Heart left ventricle (tissue), 16 donors: Measurements from ENCODE around the gene CTBP1. TPM values are rescaled to one million over a fixed set of nuclear protein-coding genes. Genes with fewer than 3 reads are reported as not detected.

Source experiments
- ATAC-seq, 4 donors: fragments of 200-7000 bp; cut with Tn5 transposase; one replicate each; pipeline ENCODE4 v1.9.1; 2020 to 2022; ENCODE audit warnings: moderate library complexity in 4 of 4, mild to moderate bottlenecking in 3 of 4, moderate number of reproducible peaks in 1 of 4
- DNase-seq, 5 donors: peaks; one replicate each; pipeline ENCODE4 v3.0.0-alpha.2; 2020
- H3K27ac ChIP-seq, 12 donors: fragments of 200-600 bp; sonication (generic) in 4 of 12; one replicate each; pipeline versions ENCODE4 v1.5.0 to v1.8.0; 2016 to 2022; ENCODE audit warnings: mild to moderate bottlenecking in 2 of 12
- H3K27me3 ChIP-seq, 9 donors: fragments of 200-600 bp; sonication (generic) in 2 of 9; one replicate each; pipeline versions ENCODE4 v1.5.1 to v1.8.0; 2016 to 2022; ENCODE audit warnings: mild to moderate bottlenecking in 3 of 9
- H3K36me3 ChIP-seq, 9 donors: fragments of 200-600 bp; sonication (generic) in 2 of 9; one replicate each; pipeline versions ENCODE4 v1.5.0 to v1.8.0; 2018 to 2022; ENCODE audit warnings: mild to moderate bottlenecking in 2 of 9
- H3K4me1 ChIP-seq, 12 donors: fragments of 200-600 bp; sonication (generic) in 4 of 12; one replicate each; pipeline versions ENCODE4 v1.5.0 to v1.8.0; 2016 to 2022; ENCODE audit warnings: mild to moderate bottlenecking in 3 of 12
- H3K4me3 ChIP-seq, 12 donors: fragments of 200-600 bp; sonication (generic) in 4 of 12; one replicate each; pipeline versions ENCODE4 v1.5.0 to v1.8.0; 2017 to 2022; ENCODE audit warnings: mild to moderate bottlenecking in 9 of 12, moderate library complexity in 4 of 12
- H3K9me3 ChIP-seq, 12 donors: fragments of 200-600 bp; sonication (generic) in 4 of 12; one replicate each; pipeline versions ENCODE4 v1.5.0 to v1.8.0; 2016 to 2022; ENCODE audit warnings: mild to moderate bottlenecking in 1 of 12
- CTCF ChIP-seq, 12 donors: fragments of 200-600 bp; sonication (generic) in 4 of 12; IDR thresholded peaks; one replicate each; pipeline versions ENCODE4 v1.5.0 to v1.8.0; 2018 to 2022; ENCODE audit warnings: antibody characterized with exemption in 12 of 12, mild to moderate bottlenecking in 5 of 12
- POLR2A ChIP-seq, 2 donors: fragments of 450-650 bp; IDR thresholded peaks; one replicate each; pipeline ENCODE4 v1.6.1; 2017; ENCODE audit warnings: antibody characterized with exemption in 2 of 2, mild to moderate bottlenecking in 2 of 2, moderate library complexity in 2 of 2
- WGBS, 4 donors: extraction: QIAGEN DNeasy Blood & Tissue Kit in 2 of 4; methylation state at CpG; one replicate each; pipeline versions ENCODE4 v1.1.5 to v1.1.7; 2013 to 2018; 5-methylcytosine and 5-hydroxymethylcytosine counted together
- intact Hi-C, 10 donors: fragments of 100-400 bp; cut with DNase I; formaldehyde crosslinking; loops; one replicate each; pipeline versions ENCODE4 v1.11.1 to v1.14.2; 2022
- polyA plus RNA-seq, 2 donors: library from polyadenylated mRNA; stranded (reverse); fragments of 200-250 nt; gene quantifications; one replicate each; pipeline ENCODE4 v1.2.3, GENCODE V29; 2013
- total RNA-seq, 9 donors: library from RNA; depleted of rRNA in 2 of 9; stranded (reverse); fragments of >200 nt in 2 of 9; fragmentation: NEBNext Ultra II Directional in 3 of 9; extraction: Animal tissue kit (Norgen Biotek cat#: 25700) in 3 of 9; gene quantifications; one replicate each; pipeline versions ENCODE4 v1.1.0 to v1.2.4, GENCODE V29; 2016 to 2023
- donor health status: ischemic (EF 13 %, LVEDD 7.1; RV severe dilation, severe dysfunction).
- donor health status: healthy with polysubstance abuse.
- donor health status: DM: no; HTN: yes; CAD: no.
- donor health status: DM: no; HTN: no; CAD: no.
- donor health status: ischemic (EF 25% LVEDD 6.9; RV normal size, moderate dysfunction).
- donor health status: ischemic (EF 25% LVEDD 5.7; RV mildly dilated, moderate dysfunction).
- donor health status: healthy.
- donor health status: DM: yes; HTN: yes; CAD: no.
- donor health status: ischemic (EF 35%, LVEDD 5.7; RV mildly dilated, moderate dysfunction).
- donor health status: nonischemic (EF 11% LVEDD 7.7; RV severe dilation, severe dysfunction).
- donor health status: DM: yes; HTN: yes; CAD: no.
- donor health status: PGD.
- donor health status: ischemic (EF 29% LVEDD 5.4; RV normal size, mild dysfunction).
- donor health status: nonischemic (EF 23%, LVEDD 6.1; RV moderate dilation, normal function).

CTBP1 gene
- total and polyA plus RNA-seq, 11 donors, result 92.0 to 165 (median 128) TPM

- Histone ChIP-seq H3K4me3 (peak overlapping the region in 1 of 12 donors; percentile 21), H3K27me3 (no peaks in the 10 kb centered on the region), H3K27ac (peak overlapping the region; percentile 47 to 90 (median 84)), H3K9me3 (no peaks in the 10 kb centered on the region), H3K4me1 (peaks cover 9 to 36% (median 31%) of the 10 kb centered on the region in 12 donors), H3K36me3 (no peaks in the 10 kb centered on the region)
- ATAC-seq (peak; percentile 62 to 74 (median 68)), DNase-seq (peak; percentile 10 to 64 (median 54))
- 34 to 57% (median 53%) methylated on average over 7 to 13 of the region's 13 CpGs for WGBS, 4 donors
- TF ChIP-seq CTCF (IDR thresholded peaks at IDR 0.05) (no peak), POLR2A (IDR thresholded peaks at IDR 0.05) (no peak)
- intact Hi-C loops, result loop anchor here in 1 of 10 donors (2.0 kb wide), 1 partner anchor 20 kb away; the partner anchor contains the start of gene SPON2
Observed at GRCh38 chr4:1192493-1193205, 56.3 kb downstream of the CTBP1 start.

- Histone ChIP-seq H3K4me3 (no peak overlapping the region), H3K4me1 (peaks cover 9 to 41% (median 31%) of the 10 kb centered on the region in 12 donors), H3K9me3 (no peaks in the 10 kb centered on the region), H3K27me3 (no peaks in the 10 kb centered on the region), H3K36me3 (no peaks in the 10 kb centered on the region), H3K27ac (peak overlapping the region; percentile 47 to 90 (median 84))
- no peak for TF ChIP-seq CTCF (IDR thresholded peaks at IDR 0.05)
- TF ChIP-seq POLR2A (IDR thresholded peaks at IDR 0.05), result no peak
- 18 to 28% (median 24%) methylated on average over 1 to 4 of the region's 4 CpGs for WGBS, 4 donors
- intact Hi-C loops, result loop anchor here in 1 of 10 donors (2.0 kb wide), 1 partner anchor 19 kb away; the partner anchor contains the start of gene SPON2
- DNase-seq (peak; percentile 83 to 93 (median 89)), ATAC-seq (peak; percentile 92 to 97 (median 96))
Observed at GRCh38 chr4:1192091-1192492, 56.8 kb downstream of the CTBP1 start.

GRCh38 chr4:1191621-1192020 lies 57.3 kb downstream of the CTBP1 start:
- Histone ChIP-seq H3K9me3 (no peaks in the 10 kb centered on the region), H3K27ac (peak overlapping the region in 11 of 12 donors; percentile 73 to 90 (median 85)), H3K27me3 (no peaks in the 10 kb centered on the region), H3K36me3 (no peaks in the 10 kb centered on the region), H3K4me3 (no peak overlapping the region), H3K4me1 (peaks cover 9 to 46% (median 32%) of the 10 kb centered on the region in 12 donors)
- 73 to 85% (median 74%) methylated on average over 5 of the region's 5 CpGs for WGBS, 4 donors
- intact Hi-C loops, result loop anchor here in 1 of 10 donors (2.0 kb wide), 1 partner anchor 19 kb away; the partner anchor contains the start of gene SPON2
- ATAC-seq (peak in 1 of 4 donors; percentile 2), DNase-seq (no peak)
- TF ChIP-seq POLR2A (IDR thresholded peaks at IDR 0.05), result no peak
- TF ChIP-seq CTCF (IDR thresholded peaks at IDR 0.05), result no peak

GRCh38 chr4:1187182-1187581 lies 61.7 kb downstream of the CTBP1 start:
- no peaks in the 10 kb centered on the region for H3K36me3 ChIP-seq
- no peaks in the 10 kb centered on the region for H3K27me3 ChIP-seq
- no peak for TF ChIP-seq CTCF (IDR thresholded peaks at IDR 0.05)
- TF ChIP-seq POLR2A (IDR thresholded peaks at IDR 0.05), result no peak
- peaks cover 0 to 5% (median 0%) of the 10 kb centered on the region in 12 donors for H3K9me3 ChIP-seq
- H3K4me1 ChIP-seq, result peaks cover 0 to 52% (median 10%) of the 10 kb centered on the region in 12 donors
- H3K27ac ChIP-seq, result peak overlapping the region in 3 of 12 donors; percentile 13 to 33 (median 24)
- WGBS, 4 donors, result 17 to 33% (median 26%) methylated on average over 1 of the region's 1 CpG
- ATAC-seq (peak in 1 of 4 donors; percentile 13), DNase-seq (no peak)
- intact Hi-C loops, result no loop called here
- H3K4me3 ChIP-seq, result no peak overlapping the region
